ENCODE measurements around the gene BATF. TPM values are rescaled to one million over a fixed set of nuclear protein-coding genes. Genes with fewer than 3 reads are reported as not detected.

The BATF gene
- total RNA-seq, 4 donors from 2014 or later = 0.36 to 5.2 (median 1.1) TPM

- Histone ChIP-seq H3K27ac (no peak overlapping the region), H3K4me1 (no peaks in the 10 kb centered on the region), H3K9me3 (no peaks in the 10 kb centered on the region), H3K36me3 (no peaks in the 10 kb centered on the region), H3K4me3 (no peak overlapping the region), H3K27me3 (no peaks in the 10 kb centered on the region)
- DNase-seq (no peak), ATAC-seq (no peak)
- intact Hi-C loops (cut with DNase I; ENCODE audit: low total_unique reads) = no loop called here
- TF ChIP-seq POLR2A (IDR thresholded peaks at IDR 0.05) = no peak
- TF ChIP-seq CTCF (IDR thresholded peaks at IDR 0.05 in 4 of 5, conservative IDR thresholded peaks at IDR 0.05 in 1 of 5) = no peak
- in situ Hi-C loops (cut with MboI; ENCODE audit: low sequenced_read_pairs in 4 of 4) = no loop called here
Observed at GRCh38 chr14:75501080-75501479, 21.2 kb upstream of the BATF start.

- DNase-seq (no peak), ATAC-seq (no peak)
- Histone ChIP-seq H3K27ac (no peak overlapping the region), H3K36me3 (no peaks in the 10 kb centered on the region), H3K4me3 (no peak overlapping the region), H3K9me3 (peaks cover 0 to 5% (median 5%) of the 10 kb centered on the region in 3 donors), H3K4me1 (no peaks in the 10 kb centered on the region), H3K27me3 (no peaks in the 10 kb centered on the region)
- in situ Hi-C loops (cut with MboI; ENCODE audit: low sequenced_read_pairs in 4 of 4) (no loop called here), intact Hi-C loops (cut with DNase I; ENCODE audit: low total_unique reads) (no loop called here)
- no peak for TF ChIP-seq POLR2A (IDR thresholded peaks at IDR 0.05)
- TF ChIP-seq CTCF (IDR thresholded peaks at IDR 0.05 in 4 of 5, conservative IDR thresholded peaks at IDR 0.05 in 1 of 5) = no peak
Observed at GRCh38 chr14:75504411-75504810, 17.9 kb upstream of the BATF start.

- intact Hi-C loops (cut with DNase I; ENCODE audit: low total_unique reads) (no loop called here), in situ Hi-C loops (cut with MboI; ENCODE audit: low sequenced_read_pairs in 4 of 4) (no loop called here)
- Histone ChIP-seq H3K36me3 (no peaks in the 10 kb centered on the region), H3K27me3 (no peaks in the 10 kb centered on the region), H3K27ac (no peak overlapping the region), H3K4me1 (no peaks in the 10 kb centered on the region), H3K9me3 (peaks cover 0 to 5% (median 5%) of the 10 kb centered on the region in 3 donors), H3K4me3 (no peak overlapping the region)
- ATAC-seq (no peak), DNase-seq (no peak)
- no peak for TF ChIP-seq POLR2A (IDR thresholded peaks at IDR 0.05)
- no peak for TF ChIP-seq CTCF (IDR thresholded peaks at IDR 0.05 in 4 of 5, conservative IDR thresholded peaks at IDR 0.05 in 1 of 5)
Observed at GRCh38 chr14:75506930-75507329, 15.3 kb upstream of the BATF start.

GRCh38 chr14:75510547-75510946 lies 11.7 kb upstream of the BATF start:
- H3K4me1 ChIP-seq = peaks cover 0 to 4% of the 10 kb centered on the region in 2 donors
- no peak overlapping the region for H3K4me3 ChIP-seq
- ATAC-seq = no peak
- no peak overlapping the region for H3K27ac ChIP-seq
- no peaks in the 10 kb centered on the region for H3K27me3 ChIP-seq
- H3K9me3 ChIP-seq = peaks cover 0 to 5% (median 5%) of the 10 kb centered on the region in 3 donors
- no peaks in the 10 kb centered on the region for H3K36me3 ChIP-seq
- TF ChIP-seq POLR2A (IDR thresholded peaks at IDR 0.05) (no peak), CTCF (IDR thresholded peaks at IDR 0.05 in 4 of 5, conservative IDR thresholded peaks at IDR 0.05 in 1 of 5) (no peak)
- in situ Hi-C loops (cut with MboI; ENCODE audit: low sequenced_read_pairs in 4 of 4) (no loop called here), intact Hi-C loops (cut with DNase I; ENCODE audit: low total_unique reads) (no loop called here)
- DNase-seq = no peak

GRCh38 chr14:75511201-75511600 lies 11.1 kb upstream of the BATF start:
- no peak for DNase-seq
- in situ Hi-C loops (cut with MboI; ENCODE audit: low sequenced_read_pairs in 4 of 4) = no loop called here
- no peak for TF ChIP-seq POLR2A (IDR thresholded peaks at IDR 0.05)
- TF ChIP-seq CTCF (IDR thresholded peaks at IDR 0.05 in 4 of 5, conservative IDR thresholded peaks at IDR 0.05 in 1 of 5) = no peak
- peaks cover 0 to 5% (median 5%) of the 10 kb centered on the region in 3 donors for H3K9me3 ChIP-seq
- no peaks in the 10 kb centered on the region for H3K36me3 ChIP-seq
- intact Hi-C loops (cut with DNase I; ENCODE audit: low total_unique reads) = no loop called here
- H3K4me3 ChIP-seq = no peak overlapping the region
- no peaks in the 10 kb centered on the region for H3K27me3 ChIP-seq
- H3K27ac ChIP-seq = no peak overlapping the region
- peaks cover 0 to 5% of the 10 kb centered on the region in 2 donors for H3K4me1 ChIP-seq
- no peak for ATAC-seq

All from gastrocnemius medialis (tissue), 4 donors.